ENCODE results near the gene SMIM10.
A peak's percentile ranks its signal among the peaks of the same experiment; 100 is the strongest.
"Not testable (repeated sequence)": the region's sequence is repeated elsewhere in the genome, so short reads cannot be mapped to it uniquely, and the experiment has no call there.

The SMIM10 gene

DNA sequence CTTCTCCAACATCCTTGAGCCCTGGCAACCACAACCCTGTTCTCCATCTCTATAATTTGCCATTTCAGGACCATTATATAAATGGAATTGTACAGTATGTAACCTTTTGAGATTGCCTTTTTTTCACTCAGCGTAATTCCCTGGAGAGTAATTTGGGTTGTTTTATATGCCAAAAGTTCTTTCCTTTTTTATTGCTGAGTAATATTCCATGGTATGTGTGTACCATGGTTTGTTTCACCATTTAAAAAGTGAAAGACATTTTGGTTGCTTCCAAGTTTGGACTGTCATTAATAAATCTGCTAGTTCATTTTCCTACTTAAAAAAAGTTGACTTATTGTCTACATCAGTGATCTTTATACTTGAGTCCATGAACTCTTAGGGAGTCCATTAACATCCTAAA, 33.0 kb upstream of the SMIM10 start:
- Histone ChIP-seq H3K4me2 (ENCODE audit: low read length) (no peak overlapping the region), H3K27ac (ENCODE audit: low read depth, low read length) (no peak overlapping the region), H3K79me2 (ENCODE audit: control insufficient read depth, insufficient read depth, low read length, poor library complexity) (no peaks in the 10 kb centered on the region), H3K27me3 (ENCODE audit: insufficient read depth, low read length) (no peaks in the 10 kb centered on the region), H3K79me1 (ENCODE audit: low read length) (peaks cover 4% of the 10 kb centered on the region), H2AFZ (ENCODE audit: insufficient read depth, low read length, poor library complexity) (no peak overlapping the region), H2BK120ac (ENCODE audit: insufficient read depth, low read length, poor library complexity) (no peak overlapping the region), H2BK12ac (ENCODE audit: low read length) (no peak overlapping the region), H3K18ac (ENCODE audit: low read length) (no peak overlapping the region), H3K9me3 (ENCODE audit: insufficient read depth, low read depth, low read length) (no peaks in the 10 kb centered on the region), H3K23ac (ENCODE audit: low read length) (no peak overlapping the region), H3K4me1 (ENCODE audit: control insufficient read depth in 1 of 2, insufficient read depth in 2 of 2, low read length in 2 of 2) (no peaks in the 10 kb centered on the region), H3K14ac (ENCODE audit: low read length) (no peak overlapping the region), H3K4ac (ENCODE audit: low read depth, low read length) (no peak overlapping the region), H4K12ac (ENCODE audit: low read depth, low read length) (no peak overlapping the region), H3K9ac (ENCODE audit: low read length) (no peak overlapping the region), H3K4me3 (ENCODE audit: low read depth, low read length) (no peak overlapping the region), H2BK5ac (ENCODE audit: low read depth, low read length, poor library complexity) (no peak overlapping the region), H2AK5ac (ENCODE audit: low read length) (no peak overlapping the region), H4K8ac (ENCODE audit: low read depth, low read length) (no peak overlapping the region), H4K91ac (ENCODE audit: low read depth, low read length) (no peak overlapping the region), H3K36me3 (ENCODE audit: control insufficient read depth in 1 of 2, insufficient read depth in 2 of 2, low read length in 2 of 2) (no peaks in the 10 kb centered on the region)
- no peak for DNase-seq
- WGBS (ENCODE audit: extremely low coverage, insufficient coverage, insufficient read length): no CpG with 5 or more reads among the region's 1 CpG

DNA sequence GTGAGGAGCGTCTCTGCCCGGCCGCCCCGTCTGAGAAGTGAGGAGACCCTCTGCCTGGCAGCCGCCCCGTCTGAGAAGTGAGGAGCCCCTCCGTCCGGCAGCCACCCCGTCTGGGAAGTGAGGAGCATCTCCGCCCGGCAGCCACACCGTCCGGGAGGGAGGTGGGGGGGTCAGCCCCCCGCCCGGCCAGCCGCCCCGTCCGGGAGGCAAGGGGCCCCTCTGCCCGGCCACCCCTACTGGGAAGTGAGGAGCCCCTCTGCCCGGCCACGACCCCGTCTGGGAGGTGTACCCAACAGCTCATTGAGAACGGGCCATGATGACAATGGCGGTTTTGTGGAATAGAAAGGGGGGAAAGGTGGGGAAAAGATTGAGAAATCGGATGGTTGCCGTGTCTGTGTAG, 30.4 kb upstream of the SMIM10 start:
- H4K91ac ChIP-seq (ENCODE audit: low read depth, low read length); H3K4me3 ChIP-seq (ENCODE audit: low read depth, low read length); H2BK5ac ChIP-seq (ENCODE audit: low read depth, low read length, poor library complexity); H3K9ac ChIP-seq (ENCODE audit: low read length); H3K14ac ChIP-seq (ENCODE audit: low read length); H2AK5ac ChIP-seq (ENCODE audit: low read length); H3K79me2 ChIP-seq (ENCODE audit: control insufficient read depth, insufficient read depth, low read length, poor library complexity); H4K8ac ChIP-seq (ENCODE audit: low read depth, low read length); H3K36me3 ChIP-seq (ENCODE audit: control insufficient read depth in 1 of 2, insufficient read depth in 2 of 2, low read length in 2 of 2); H2AFZ ChIP-seq (ENCODE audit: insufficient read depth, low read length, poor library complexity); H3K4me1 ChIP-seq (ENCODE audit: control insufficient read depth in 1 of 2, insufficient read depth in 2 of 2, low read length in 2 of 2); DNase-seq; H3K18ac ChIP-seq (ENCODE audit: low read length); H3K4me2 ChIP-seq (ENCODE audit: low read length); H3K4ac ChIP-seq (ENCODE audit: low read depth, low read length); H3K79me1 ChIP-seq (ENCODE audit: low read length); H3K23ac ChIP-seq (ENCODE audit: low read length); H2BK120ac ChIP-seq (ENCODE audit: insufficient read depth, low read length, poor library complexity); H3K27ac ChIP-seq (ENCODE audit: low read depth, low read length); H2BK12ac ChIP-seq (ENCODE audit: low read length); H3K27me3 ChIP-seq (ENCODE audit: insufficient read depth, low read length); H3K9me3 ChIP-seq (ENCODE audit: insufficient read depth, low read depth, low read length); H4K12ac ChIP-seq (ENCODE audit: low read depth, low read length): not testable (repeated sequence)
- no CpG with 5 or more reads among the region's 26 CpGs for WGBS (ENCODE audit: extremely low coverage, insufficient coverage, insufficient read length)

- no peaks in the 10 kb centered on the region for H3K9me3 ChIP-seq (ENCODE audit: insufficient read depth, low read depth, low read length)
- no peak overlapping the region for H3K4me3 ChIP-seq (ENCODE audit: low read depth, low read length)
- H2AK5ac ChIP-seq (ENCODE audit: low read length): no peak overlapping the region
- no peak overlapping the region for H3K14ac ChIP-seq (ENCODE audit: low read length)
- WGBS (ENCODE audit: extremely low coverage, insufficient coverage, insufficient read length): no CpG with 5 or more reads among the region's 2 CpGs
- no peak overlapping the region for H4K12ac ChIP-seq (ENCODE audit: low read depth, low read length)
- peak overlapping the region; percentile 83 for H2BK120ac ChIP-seq (ENCODE audit: insufficient read depth, low read length, poor library complexity)
- no peak overlapping the region for H4K91ac ChIP-seq (ENCODE audit: low read depth, low read length)
- DNase-seq: no peak
- H3K27me3 ChIP-seq (ENCODE audit: insufficient read depth, low read length): no peaks in the 10 kb centered on the region
- no peak overlapping the region for H3K4me2 ChIP-seq (ENCODE audit: low read length)
- H3K79me2 ChIP-seq (ENCODE audit: control insufficient read depth, insufficient read depth, low read length, poor library complexity): no peaks in the 10 kb centered on the region
- H4K8ac ChIP-seq (ENCODE audit: low read depth, low read length): no peak overlapping the region
- H3K27ac ChIP-seq (ENCODE audit: low read depth, low read length): peak overlapping the region; percentile 65
- H2BK12ac ChIP-seq (ENCODE audit: low read length): no peak overlapping the region
- H2BK5ac ChIP-seq (ENCODE audit: low read depth, low read length, poor library complexity): peak overlapping the region; percentile 31
- peaks cover 4% of the 10 kb centered on the region for H3K79me1 ChIP-seq (ENCODE audit: low read length)
- H2AFZ ChIP-seq (ENCODE audit: insufficient read depth, low read length, poor library complexity): no peak overlapping the region
- no peaks in the 10 kb centered on the region for H3K4me1 ChIP-seq (ENCODE audit: control insufficient read depth in 1 of 2, insufficient read depth in 2 of 2, low read length in 2 of 2)
- H3K4ac ChIP-seq (ENCODE audit: low read depth, low read length): no peak overlapping the region
- H3K9ac ChIP-seq (ENCODE audit: low read length): no peak overlapping the region
- H3K36me3 ChIP-seq (ENCODE audit: control insufficient read depth in 1 of 2, insufficient read depth in 2 of 2, low read length in 2 of 2): no peaks in the 10 kb centered on the region
- no peak overlapping the region for H3K18ac ChIP-seq (ENCODE audit: low read length)
- H3K23ac ChIP-seq (ENCODE audit: low read length): no peak overlapping the region
These were observed 27.8 kb upstream of the SMIM10 start for GRCh38 chrX:134963041-134963440.

GRCh38 chrX:134969726-134970125, 21.1 kb upstream of the SMIM10 start:
- H3K14ac ChIP-seq (ENCODE audit: low read length): no peak overlapping the region
- H2AFZ ChIP-seq (ENCODE audit: insufficient read depth, low read length, poor library complexity): no peak overlapping the region
- DNase-seq: no peak
- H3K23ac ChIP-seq (ENCODE audit: low read length): no peak overlapping the region
- no peak overlapping the region for H3K18ac ChIP-seq (ENCODE audit: low read length)
- no peak overlapping the region for H3K9ac ChIP-seq (ENCODE audit: low read length)
- H2BK5ac ChIP-seq (ENCODE audit: low read depth, low read length, poor library complexity): no peak overlapping the region
- no peaks in the 10 kb centered on the region for H3K36me3 ChIP-seq (ENCODE audit: control insufficient read depth in 1 of 2, insufficient read depth in 2 of 2, low read length in 2 of 2)
- H3K9me3 ChIP-seq (ENCODE audit: insufficient read depth, low read depth, low read length): no peaks in the 10 kb centered on the region
- H3K27me3 ChIP-seq (ENCODE audit: insufficient read depth, low read length): no peaks in the 10 kb centered on the region
- no peak overlapping the region for H4K91ac ChIP-seq (ENCODE audit: low read depth, low read length)
- no CpG with 5 or more reads among the region's 1 CpG for WGBS (ENCODE audit: extremely low coverage, insufficient coverage, insufficient read length)
- H3K4ac ChIP-seq (ENCODE audit: low read depth, low read length): no peak overlapping the region
- no peak overlapping the region for H3K4me2 ChIP-seq (ENCODE audit: low read length)
- no peak overlapping the region for H2BK12ac ChIP-seq (ENCODE audit: low read length)
- H2AK5ac ChIP-seq (ENCODE audit: low read length): no peak overlapping the region
- H3K79me1 ChIP-seq (ENCODE audit: low read length): no peaks in the 10 kb centered on the region
- no peak overlapping the region for H4K12ac ChIP-seq (ENCODE audit: low read depth, low read length)
- H2BK120ac ChIP-seq (ENCODE audit: insufficient read depth, low read length, poor library complexity): no peak overlapping the region
- H3K4me3 ChIP-seq (ENCODE audit: low read depth, low read length): no peak overlapping the region
- H3K79me2 ChIP-seq (ENCODE audit: control insufficient read depth, insufficient read depth, low read length, poor library complexity): no peaks in the 10 kb centered on the region
- H3K27ac ChIP-seq (ENCODE audit: low read depth, low read length): no peak overlapping the region
- no peak overlapping the region for H4K8ac ChIP-seq (ENCODE audit: low read depth, low read length)
- peaks cover 0 to 2% of the 10 kb centered on the region in 2 experiments for H3K4me1 ChIP-seq (ENCODE audit: control insufficient read depth in 1 of 2, insufficient read depth in 2 of 2, low read length in 2 of 2)

Data from trophoblast cell (in vitro differentiated cells and primary cell).